Heart right ventricle (tissue), 16 donors: ENCODE results near the gene AIG1. TPM values are rescaled to one million over a fixed set of nuclear protein-coding genes. Genes with fewer than 3 reads are reported as not detected.

Experiments
- ATAC-seq, 8 donors: fragments of 200-7000 bp; cut with Tn5 transposase; one replicate each; pipeline ENCODE4 v1.9.1; 2020; ENCODE audit warnings: mild to moderate bottlenecking in 8 of 8, moderate library complexity in 8 of 8, moderate number of reproducible peaks in 1 of 8
- DNase-seq, 2 donors: peaks; one replicate each; pipeline ENCODE4 v3.0.0-alpha.2; 2020
- H3K27ac ChIP-seq, 10 donors: fragments of 200-600 bp; sonication (generic) in 2 of 10; one replicate each; pipeline versions ENCODE4 v1.5.0 to v1.8.0; 2020 to 2022; ENCODE audit warnings: mild to moderate bottlenecking in 3 of 10
- H3K27me3 ChIP-seq, 7 donors: fragments of 200-600 bp; one replicate each; pipeline ENCODE4 v1.8.0; 2021 to 2022; ENCODE audit warnings: mild to moderate bottlenecking in 2 of 7
- H3K36me3 ChIP-seq, 9 donors: fragments of 200-600 bp; sonication (generic) in 1 of 9; one replicate each; pipeline versions ENCODE4 v1.5.0 to v1.8.0; 2020 to 2022; ENCODE audit warnings: mild to moderate bottlenecking in 2 of 9
- H3K4me1 ChIP-seq, 9 donors: fragments of 200-600 bp; sonication (generic) in 1 of 9; one replicate each; pipeline versions ENCODE4 v1.5.0 to v1.8.0; 2020 to 2022; ENCODE audit warnings: mild to moderate bottlenecking in 4 of 9
- H3K4me3 ChIP-seq, 10 donors: fragments of 200-600 bp; sonication (generic) in 2 of 10; one replicate each; pipeline versions ENCODE4 v1.5.0 to v1.8.0; 2020 to 2022; ENCODE audit warnings: mild to moderate bottlenecking in 7 of 10, moderate library complexity in 2 of 10
- H3K9me3 ChIP-seq, 11 donors: fragments of 200-600 bp in 10 of 11; sonication (generic) in 2 of 11; one replicate each; pipeline versions ENCODE4 v1.5.0 to v1.8.0; 2013 to 2022; ENCODE audit warnings: mild to moderate bottlenecking in 2 of 11, control low read depth in 1 of 11, moderate library complexity in 1 of 11
- CTCF ChIP-seq, 9 donors: fragments of 200-600 bp; sonication (generic) in 2 of 9; IDR thresholded peaks; one replicate each; pipeline versions ENCODE4 v1.5.0 to v1.8.0; 2021 to 2022; ENCODE audit warnings: antibody characterized with exemption in 9 of 9, mild to moderate bottlenecking in 5 of 9, moderate library complexity in 1 of 9
- WGBS, 2 donors: extraction: QIAGEN DNeasy Blood & Tissue Kit; methylation state at CpG; one replicate each; pipeline ENCODE4 v1.1.7; 2013; ENCODE audit warnings: inconsistent platforms in 1 of 2; 5-methylcytosine and 5-hydroxymethylcytosine counted together
- intact Hi-C, 10 donors: fragments of 100-400 bp; cut with DNase I; formaldehyde crosslinking; loops; one replicate each; pipeline versions ENCODE4 v1.11.1 to v1.14.2; 2022
- polyA plus RNA-seq, 2 donors: library from polyadenylated mRNA; stranded (reverse); fragments of 200-250 nt; gene quantifications; one replicate each; pipeline ENCODE4 v1.2.3, GENCODE V29; 2013
- total RNA-seq, 10 donors: library from RNA; stranded (reverse); fragmentation: NEBNext Ultra II Directional in 3 of 10; extraction: Animal tissue kit (Norgen Biotek cat#: 25700) in 3 of 10; gene quantifications; one replicate each; pipeline versions ENCODE4 v1.2.1 to v1.2.4, GENCODE V29; 2021 to 2023
- donor health status: Arrhythmogenic right ventricular cardiomyopathy.
- donor health status: ischemic (EF 13 %, LVEDD 7.1; RV severe dilation, severe dysfunction).
- donor health status: healthy with polysubstance abuse.
- donor health status: DM: no; HTN: yes; CAD: no.
- donor health status: DM: no; HTN: no; CAD: no.
- donor health status: ischemic (EF 25% LVEDD 6.9; RV normal size, moderate dysfunction).
- donor health status: ischemic (EF 25% LVEDD 5.7; RV mildly dilated, moderate dysfunction).
- donor health status: healthy.
- donor health status: DM: yes; HTN: yes; CAD: no.
- donor health status: Ischemic cardiomyopathy.
- donor health status: ischemic (EF 35%, LVEDD 5.7; RV mildly dilated, moderate dysfunction).
- donor health status: nonischemic (EF 11% LVEDD 7.7; RV severe dilation, severe dysfunction).
- donor health status: DM: yes; HTN: yes; CAD: no.
- donor health status: PGD.
- donor health status: ischemic (EF 29% LVEDD 5.4; RV normal size, mild dysfunction).
- donor health status: nonischemic (EF 23%, LVEDD 6.1; RV moderate dilation, normal function).

AIG1 gene
- total and polyA plus RNA-seq, 12 donors, result 17.4 to 83.2 (median 66.2) TPM

- Histone ChIP-seq H3K4me3 (no peak overlapping the region), H3K27me3 (no peaks in the 10 kb centered on the region), H3K27ac (no peak overlapping the region), H3K4me1 (peaks cover 0 to 12% (median 7%) of the 10 kb centered on the region in 9 donors), H3K36me3 (no peaks in the 10 kb centered on the region), H3K9me3 (no peaks in the 10 kb centered on the region)
- 80 to 82% methylated on average over 4 of the region's 4 CpGs for WGBS, 2 donors
- DNase-seq (no peak), ATAC-seq (no peak)
- intact Hi-C loops, result loop anchor here in 2 of 10 donors (10.0 kb wide), 2 partner anchors 219 to 369 kb away; no protein-coding TSS in a partner anchor
- TF ChIP-seq CTCF (IDR thresholded peaks at IDR 0.05), result no peak
Measured at GRCh38 chr6:143055891-143056290, 4.8 kb upstream of the AIG1 start.

GRCh38 chr6:143058987-143059386, 1.7 kb upstream of the AIG1 start:
- peaks cover 0 to 30% (median 21%) of the 10 kb centered on the region in 9 donors for H3K4me1 ChIP-seq
- TF ChIP-seq CTCF (IDR thresholded peaks at IDR 0.05), result no peak
- intact Hi-C loops, result loop anchor here in 2 of 10 donors (10.0 kb wide), 2 partner anchors 216 to 366 kb away; no protein-coding TSS in a partner anchor
- H3K27ac ChIP-seq, result peak overlapping the region in 8 of 10 donors; percentile 93 to 97 (median 94)
- H3K4me3 ChIP-seq, result peak overlapping the region in 7 of 10 donors; percentile 77 to 93 (median 82)
- ATAC-seq (no peak), DNase-seq (no peak)
- H3K27me3 ChIP-seq, result no peaks in the 10 kb centered on the region
- H3K36me3 ChIP-seq, result no peaks in the 10 kb centered on the region
- 70 to 75% methylated on average over 7 of the region's 7 CpGs for WGBS, 2 donors
- H3K9me3 ChIP-seq, result no peaks in the 10 kb centered on the region

GRCh38 chr6:143059663-143060353, 881 bp upstream of the AIG1 start:
- ATAC-seq (peak in 6 of 8 donors; percentile 3 to 50 (median 39)), DNase-seq (no peak)
- no peaks in the 10 kb centered on the region for H3K27me3 ChIP-seq
- peak overlapping the region; percentile 77 to 96 (median 83) for H3K4me3 ChIP-seq
- intact Hi-C loops, result loop anchor here in 6 of 10 donors (5.0 to 10.0 kb wide), 5 partner anchors 113 to 365 kb away; partner anchors contain the start of gene HIVEP2 (in 2 of the 6)
- peaks cover 0 to 30% (median 21%) of the 10 kb centered on the region in 9 donors for H3K4me1 ChIP-seq
- H3K9me3 ChIP-seq, result no peaks in the 10 kb centered on the region
- WGBS, 2 donors, result 4% methylated on average over 8 of the region's 8 CpGs
- no peak for TF ChIP-seq CTCF (IDR thresholded peaks at IDR 0.05)
- H3K27ac ChIP-seq, result peak overlapping the region; percentile 90 to 97 (median 94)
- no peaks in the 10 kb centered on the region for H3K36me3 ChIP-seq

GRCh38 chr6:143060354-143060805, 309 bp upstream of the AIG1 start:
- peak overlapping the region; percentile 90 to 97 (median 94) for H3K27ac ChIP-seq
- no peaks in the 10 kb centered on the region for H3K9me3 ChIP-seq
- DNase-seq, result peak; percentile 81 to 83
- peak; percentile 90 to 95 (median 92) for ATAC-seq
- peaks cover 0 to 30% (median 21%) of the 10 kb centered on the region in 9 donors for H3K4me1 ChIP-seq
- no peaks in the 10 kb centered on the region for H3K36me3 ChIP-seq
- TF ChIP-seq CTCF (IDR thresholded peaks at IDR 0.05), result peak in 5 of 9 donors; percentile 6 to 35 (median 18)
- H3K4me3 ChIP-seq, result peak overlapping the region; percentile 77 to 96 (median 83)
- intact Hi-C loops, result loop anchor here in 5 of 10 donors (5.0 to 10.0 kb wide), 4 partner anchors 113 to 214 kb away; partner anchors contain the start of gene HIVEP2 (in 2 of the 5)
- WGBS, 2 donors, result 0% methylated on average over 49 to 51 of the region's 52 CpGs
- no peaks in the 10 kb centered on the region for H3K27me3 ChIP-seq
